ENCODE data around the gene PANK3.
"Not testable (repeated sequence)": the region's sequence is repeated elsewhere in the genome, so short reads cannot be mapped to it uniquely, and the experiment has no call there.

PANK3 gene

GRCh38 chr5:168557389-168557788 lies 21.8 kb downstream of the PANK3 start:
- TF ChIP-seq CTCF (IDR thresholded peaks at IDR 0.05; ENCODE audit: insufficient read depth, low read depth, low read length, missing control alignments) = no peak
- no peak overlapping the region for H3K4me3 ChIP-seq (ENCODE audit: low read length)
- no peak for DNase-seq (ENCODE audit: low read depth)

DNA sequence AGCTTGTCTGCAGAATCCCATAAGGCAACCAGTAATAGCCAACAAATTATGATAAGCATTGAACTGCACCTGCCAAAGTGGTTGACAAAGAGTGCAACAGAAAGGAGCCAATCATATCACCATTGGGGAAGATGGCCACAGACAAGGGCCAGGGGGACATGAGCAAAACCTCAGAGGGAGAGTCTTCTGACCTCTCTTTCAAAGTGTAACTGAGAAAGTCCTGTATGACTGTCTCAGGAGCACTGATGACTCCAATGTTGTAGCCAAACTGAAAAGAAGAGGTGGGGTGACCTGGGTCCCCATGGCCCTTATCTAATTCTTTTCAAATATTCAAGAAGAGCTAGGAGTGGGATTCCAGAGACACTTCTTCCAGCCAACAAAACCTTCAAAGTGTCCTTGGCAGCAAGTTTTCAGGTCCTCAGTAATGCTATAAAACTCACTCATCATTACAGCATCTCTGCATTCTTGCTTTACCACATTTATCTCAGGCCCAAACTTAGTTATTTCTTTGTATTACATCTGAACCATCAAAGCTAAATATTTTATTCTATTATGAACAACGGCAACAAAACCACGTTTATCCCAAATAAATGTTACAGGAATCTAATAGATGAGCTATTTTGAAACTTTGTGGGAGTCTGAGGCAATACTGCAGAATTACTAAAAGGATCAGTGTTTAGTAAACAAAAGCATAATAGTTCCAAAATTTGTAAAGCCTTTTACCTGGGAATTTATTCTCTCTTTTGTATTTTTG lies 25.6 kb downstream of the PANK3 start:
- TF ChIP-seq CTCF (IDR thresholded peaks at IDR 0.05; ENCODE audit: insufficient read depth, low read depth, low read length, missing control alignments) = no peak
- no peak overlapping the region for H3K4me3 ChIP-seq (ENCODE audit: low read length)
- no peak for DNase-seq (ENCODE audit: low read depth)

- no peak for DNase-seq (ENCODE audit: low read depth)
- H3K4me3 ChIP-seq (ENCODE audit: low read length) = no peak overlapping the region
- TF ChIP-seq CTCF (IDR thresholded peaks at IDR 0.05; ENCODE audit: insufficient read depth, low read depth, low read length, missing control alignments) = no peak
Observed at GRCh38 chr5:168552146-168552545, 27.0 kb downstream of the PANK3 start.

- no peak overlapping the region for H3K4me3 ChIP-seq (ENCODE audit: low read length)
- TF ChIP-seq CTCF (IDR thresholded peaks at IDR 0.05; ENCODE audit: insufficient read depth, low read depth, low read length, missing control alignments) = no peak
- DNase-seq (ENCODE audit: low read depth) = no peak
Observed at GRCh38 chr5:168550656-168551055, 28.5 kb downstream of the PANK3 start.

- no peak overlapping the region for H3K4me3 ChIP-seq (ENCODE audit: low read length)
- DNase-seq (ENCODE audit: low read depth) = no peak
- no peak for TF ChIP-seq CTCF (IDR thresholded peaks at IDR 0.05; ENCODE audit: insufficient read depth, low read depth, low read length, missing control alignments)
Observed at GRCh38 chr5:168549554-168549953, 29.6 kb downstream of the PANK3 start.

GRCh38 chr5:168537176-168537575 lies 42.0 kb downstream of the PANK3 start:
- H3K4me3 ChIP-seq (ENCODE audit: low read length) = no peak overlapping the region
- no peak for TF ChIP-seq CTCF (IDR thresholded peaks at IDR 0.05; ENCODE audit: insufficient read depth, low read depth, low read length, missing control alignments)
- DNase-seq (ENCODE audit: low read depth) = no peak

GRCh38 chr5:168534351-168534750 lies 44.8 kb downstream of the PANK3 start:
- H3K4me3 ChIP-seq (ENCODE audit: low read length); DNase-seq (ENCODE audit: low read depth): not testable (repeated sequence)

Measured in epithelial cell of esophagus (primary cell).